GM12864 (cell line): ENCODE results near the gene DIMT1.
A peak's percentile ranks its signal among the peaks of the same experiment; 100 is the strongest.

Experiments used
- DNase-seq: peaks from one replicate; pipeline ENCODE4 v3.0.0-alpha.2; 2011; ENCODE audit warnings: low read depth
- H3K4me3 ChIP-seq: 2 replicates; pipeline ENCODE4 v1.5.1; 2011; ENCODE audit warnings: mild to moderate bottlenecking, low read depth, low read length, control low read depth
- CTCF ChIP-seq: IDR thresholded peaks from 2 replicates; pipeline ENCODE4 v1.5.1; 2011; ENCODE audit warnings: low read depth, mild to moderate bottlenecking, moderate library complexity, low read length, control low read depth, inconsistent platforms; ENCODE audit errors: missing control alignments

Gene DIMT1

GRCh38 chr5:62421414-62421813, 17.7 kb upstream of the DIMT1 start:
- TF ChIP-seq CTCF = no peak
- DNase-seq = no peak
- no peak overlapping the region for H3K4me3 ChIP-seq

- no peak for DNase-seq
- TF ChIP-seq CTCF = no peak
Measured at GRCh38 chr5:62419609-62420008, 15.9 kb upstream of the DIMT1 start.

GRCh38 chr5:62418462-62419076, 14.9 kb upstream of the DIMT1 start:
- no peak for DNase-seq
- H3K4me3 ChIP-seq = no peak overlapping the region
- TF ChIP-seq CTCF = no peak

More at GRCh38 chr5:62419609-62420008, 15.9 kb upstream of the DIMT1 start:
- no peak overlapping the region for H3K4me3 ChIP-seq

GRCh38 chr5:62413711-62414110, 10.0 kb upstream of the DIMT1 start:
- DNase-seq = no peak
- no peak for TF ChIP-seq CTCF
- peak overlapping the region; percentile 62 for H3K4me3 ChIP-seq

GRCh38 chr5:62412549-62413329, 9.0 kb upstream of the DIMT1 start, which contains the start of gene IPO11:
Gene IPO11, plus strand, starts transcription at chr5:62412763. Its CDS starts 24,517 bp downstream, at chr5:62437280.
- no peak for TF ChIP-seq CTCF
- peak within 1 kb of the TSS; percentile 62 for H3K4me3 ChIP-seq
- DNase-seq = peak; percentile 97

- H3K4me3 ChIP-seq = no peak overlapping the region
- no peak for TF ChIP-seq CTCF
- DNase-seq = no peak
Measured at GRCh38 chr5:62395210-62395950, 8.3 kb downstream of the DIMT1 start.
